ENCODE results near the gene TECPR2. TPM values are rescaled to one million over a fixed set of nuclear protein-coding genes. Genes with fewer than 3 reads are reported as not detected.

The TECPR2 gene, protein sequence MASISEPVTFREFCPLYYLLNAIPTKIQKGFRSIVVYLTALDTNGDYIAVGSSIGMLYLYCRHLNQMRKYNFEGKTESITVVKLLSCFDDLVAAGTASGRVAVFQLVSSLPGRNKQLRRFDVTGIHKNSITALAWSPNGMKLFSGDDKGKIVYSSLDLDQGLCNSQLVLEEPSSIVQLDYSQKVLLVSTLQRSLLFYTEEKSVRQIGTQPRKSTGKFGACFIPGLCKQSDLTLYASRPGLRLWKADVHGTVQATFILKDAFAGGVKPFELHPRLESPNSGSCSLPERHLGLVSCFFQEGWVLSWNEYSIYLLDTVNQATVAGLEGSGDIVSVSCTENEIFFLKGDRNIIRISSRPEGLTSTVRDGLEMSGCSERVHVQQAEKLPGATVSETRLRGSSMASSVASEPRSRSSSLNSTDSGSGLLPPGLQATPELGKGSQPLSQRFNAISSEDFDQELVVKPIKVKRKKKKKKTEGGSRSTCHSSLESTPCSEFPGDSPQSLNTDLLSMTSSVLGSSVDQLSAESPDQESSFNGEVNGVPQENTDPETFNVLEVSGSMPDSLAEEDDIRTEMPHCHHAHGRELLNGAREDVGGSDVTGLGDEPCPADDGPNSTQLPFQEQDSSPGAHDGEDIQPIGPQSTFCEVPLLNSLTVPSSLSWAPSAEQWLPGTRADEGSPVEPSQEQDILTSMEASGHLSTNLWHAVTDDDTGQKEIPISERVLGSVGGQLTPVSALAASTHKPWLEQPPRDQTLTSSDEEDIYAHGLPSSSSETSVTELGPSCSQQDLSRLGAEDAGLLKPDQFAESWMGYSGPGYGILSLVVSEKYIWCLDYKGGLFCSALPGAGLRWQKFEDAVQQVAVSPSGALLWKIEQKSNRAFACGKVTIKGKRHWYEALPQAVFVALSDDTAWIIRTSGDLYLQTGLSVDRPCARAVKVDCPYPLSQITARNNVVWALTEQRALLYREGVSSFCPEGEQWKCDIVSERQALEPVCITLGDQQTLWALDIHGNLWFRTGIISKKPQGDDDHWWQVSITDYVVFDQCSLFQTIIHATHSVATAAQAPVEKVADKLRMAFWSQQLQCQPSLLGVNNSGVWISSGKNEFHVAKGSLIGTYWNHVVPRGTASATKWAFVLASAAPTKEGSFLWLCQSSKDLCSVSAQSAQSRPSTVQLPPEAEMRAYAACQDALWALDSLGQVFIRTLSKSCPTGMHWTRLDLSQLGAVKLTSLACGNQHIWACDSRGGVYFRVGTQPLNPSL (N-terminal part only)
- 10 to 100 TPM; 27.7 to 28.0 TPM for total RNA-seq
- 11.5 TPM for polyA plus RNA-seq (2013, experiment 1 of 2)
- polyA plus RNA-seq (2013, experiment 2 of 2), result 11.9 TPM
- long read RNA-seq, experiment 1, partial matches to known transcripts, result 7 of 10 reads
- long read RNA-seq, experiment 1, other reads (novel, unspliced or antisense), result 3 of 10 reads
- long read RNA-seq, experiment 2, full-length matches to known transcripts, result 4 of 19 reads
- long read RNA-seq, experiment 2, partial matches to known transcripts, result 8 of 19 reads
- long read RNA-seq, experiment 2, other reads (novel, unspliced or antisense), result 7 of 19 reads
- long read RNA-seq, experiment 3, full-length matches to known transcripts, result 3 of 28 reads
- long read RNA-seq, experiment 3, partial matches to known transcripts, result 16 of 28 reads
- long read RNA-seq, experiment 3, other reads (novel, unspliced or antisense), result 9 of 28 reads
- long read RNA-seq, experiment 4, partial matches to known transcripts, result 0 of 1 reads
- long read RNA-seq, experiment 4, other reads (novel, unspliced or antisense), result 1 of 1 reads

- no peaks in the 10 kb centered on the region for H3K27me3 Mint-ChIP-seq (ENCODE audit: insufficient read depth)
- peak; percentile 99 for DNase-seq
- H3K36me3 ChIP-seq (ENCODE audit: control insufficient read depth, insufficient read depth, low read length), result peaks cover 9% of the 10 kb centered on the region
- H3K9ac ChIP-seq (ENCODE audit: extremely low read depth, low read length, poor library complexity, severe bottlenecking), result peak within 1 kb of the TSS; percentile 70
- H3K27me3 ChIP-seq (ENCODE audit: control insufficient read depth, insufficient read depth, low read length, poor library complexity, severe bottlenecking), result no peaks in the 10 kb centered on the region
- peaks cover 10% of the 10 kb centered on the region for H3K4me1 Mint-ChIP-seq
- 0 to 2% methylated on average over 25 to 58 of the region's 58 CpGs for WGBS, 2 experiments (ENCODE audit: insufficient coverage in 1 of 2, insufficient read length in 1 of 2)
- no peaks in the 10 kb centered on the region for H3K9me3 ChIP-seq (ENCODE audit: control insufficient read depth, low read length)
- peaks cover 8% of the 10 kb centered on the region for H3K36me3 Mint-ChIP-seq (ENCODE audit: low read depth)
- H3K27ac Mint-ChIP-seq, result peak within 1 kb of the TSS; percentile 93
- peaks cover 5% of the 10 kb centered on the region for H3K4me1 ChIP-seq (ENCODE audit: control insufficient read depth, insufficient read depth, low read length)
- no peak within 1 kb of the TSS for H3K4me3 Mint-ChIP-seq
- H3K4me3 ChIP-seq (ENCODE audit: low read length), result peak within 1 kb of the TSS; percentile 99
- no peaks in the 10 kb centered on the region for H3K9me3 Mint-ChIP-seq
- H3K27ac ChIP-seq (ENCODE audit: low read depth, low read length), result peak within 1 kb of the TSS; percentile 52
- TF ChIP-seq, protein P1, sequence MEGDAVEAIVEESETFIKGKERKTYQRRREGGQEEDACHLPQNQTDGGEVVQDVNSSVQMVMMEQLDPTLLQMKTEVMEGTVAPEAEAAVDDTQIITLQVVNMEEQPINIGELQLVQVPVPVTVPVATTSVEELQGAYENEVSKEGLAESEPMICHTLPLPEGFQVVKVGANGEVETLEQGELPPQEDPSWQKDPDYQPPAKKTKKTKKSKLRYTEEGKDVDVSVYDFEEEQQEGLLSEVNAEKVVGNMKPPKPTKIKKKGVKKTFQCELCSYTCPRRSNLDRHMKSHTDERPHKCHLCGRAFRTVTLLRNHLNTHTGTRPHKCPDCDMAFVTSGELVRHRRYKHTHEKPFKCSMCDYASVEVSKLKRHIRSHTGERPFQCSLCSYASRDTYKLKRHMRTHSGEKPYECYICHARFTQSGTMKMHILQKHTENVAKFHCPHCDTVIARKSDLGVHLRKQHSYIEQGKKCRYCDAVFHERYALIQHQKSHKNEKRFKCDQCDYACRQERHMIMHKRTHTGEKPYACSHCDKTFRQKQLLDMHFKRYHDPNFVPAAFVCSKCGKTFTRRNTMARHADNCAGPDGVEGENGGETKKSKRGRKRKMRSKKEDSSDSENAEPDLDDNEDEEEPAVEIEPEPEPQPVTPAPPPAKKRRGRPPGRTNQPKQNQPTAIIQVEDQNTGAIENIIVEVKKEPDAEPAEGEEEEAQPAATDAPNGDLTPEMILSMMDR (conservative IDR thresholded peaks at IDR 0.05), result no peak
Measured at GRCh38 chr14:102362545-102363181, at the start of gene TECPR2, which contains the start of gene CINP. TECPR2 (plus strand) TSS chr14:102362941; CDS start chr14:102376722, 13,781 bp downstream. CINP (minus strand) TSS chr14:102362890; CDS start chr14:102362851, 39 bp downstream.

DNA sequence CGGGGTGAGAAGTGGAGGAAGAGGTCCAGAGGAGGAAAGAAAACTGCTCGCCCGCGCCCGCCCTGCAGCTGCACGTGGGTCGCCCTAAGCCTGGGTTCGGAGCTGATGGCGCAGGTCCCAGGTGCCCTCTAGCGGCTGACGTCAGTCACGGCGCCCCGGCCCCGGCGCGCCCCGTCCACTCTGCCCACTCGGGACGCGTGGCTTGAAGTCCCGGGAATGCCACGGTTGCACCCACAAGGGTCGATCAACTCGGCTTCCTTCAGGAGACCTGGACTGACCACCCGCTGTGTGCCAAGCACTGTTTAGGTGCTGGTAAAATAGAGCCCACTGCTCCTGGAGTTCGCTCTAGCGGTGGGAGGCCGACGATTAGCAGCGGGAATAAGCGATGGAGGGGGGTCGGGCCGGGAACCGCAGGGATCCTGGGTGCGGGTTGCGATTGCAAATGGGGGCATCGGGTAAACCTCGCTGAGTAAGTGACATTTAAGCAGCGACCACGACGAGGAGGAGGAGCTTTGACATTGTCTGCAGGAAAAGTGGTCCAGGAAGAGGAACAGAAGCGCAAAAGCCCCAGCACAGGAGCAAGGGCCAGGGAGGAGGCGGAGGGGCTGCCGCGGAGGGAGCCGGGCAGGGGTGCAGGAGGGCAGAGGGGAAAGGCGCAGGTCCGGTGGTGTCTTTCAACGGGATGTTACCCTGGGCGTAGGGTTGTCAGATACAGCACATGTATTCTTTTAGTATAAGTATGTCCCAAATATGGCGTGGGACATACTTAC is 48.3 kb upstream of the TECPR2 start:
- H3K4me3 ChIP-seq (ENCODE audit: low read length), result peak overlapping the region; percentile 83
- H3K9ac ChIP-seq (ENCODE audit: extremely low read depth, low read length, poor library complexity, severe bottlenecking), result no peak overlapping the region
- H3K27ac Mint-ChIP-seq, result peak overlapping the region; percentile 50
- TF ChIP-seq, protein P1 (conservative IDR thresholded peaks at IDR 0.05), result peak; percentile 100
- H3K36me3 Mint-ChIP-seq (ENCODE audit: low read depth), result no peaks in the 10 kb centered on the region
- no peaks in the 10 kb centered on the region for H3K9me3 Mint-ChIP-seq
- peak; percentile 91 for DNase-seq
- H3K4me1 Mint-ChIP-seq, result peaks cover 20% of the 10 kb centered on the region
- no peaks in the 10 kb centered on the region for H3K36me3 ChIP-seq (ENCODE audit: control insufficient read depth, insufficient read depth, low read length)
- H3K27me3 Mint-ChIP-seq (ENCODE audit: insufficient read depth), result peaks cover 12% of the 10 kb centered on the region
- no peaks in the 10 kb centered on the region for H3K27me3 ChIP-seq (ENCODE audit: control insufficient read depth, insufficient read depth, low read length, poor library complexity, severe bottlenecking)
- H3K9me3 ChIP-seq (ENCODE audit: control insufficient read depth, low read length), result no peaks in the 10 kb centered on the region
- peak overlapping the region; percentile 56 for H3K4me3 Mint-ChIP-seq
- 13 to 14% methylated on average over 31 to 52 of the region's 52 CpGs for WGBS, 2 experiments (ENCODE audit: insufficient coverage in 1 of 2, insufficient read length in 1 of 2)
- H3K4me1 ChIP-seq (ENCODE audit: control insufficient read depth, insufficient read depth, low read length), result peaks cover 2% of the 10 kb centered on the region
- no peak overlapping the region for H3K27ac ChIP-seq (ENCODE audit: low read depth, low read length)
